Skeletal muscle satellite cell (primary cell): ENCODE results near the gene SLC8A3.
A peak's percentile ranks its signal among the peaks of the same experiment; 100 is the strongest.

Source experiments
- H3K27me3 ChIP-seq: 2 replicates; pipeline ENCODE4 v1.7.0; 2013; ENCODE audit warnings: low read length; ENCODE audit not compliant: control insufficient read depth, insufficient read depth
- H3K36me3 ChIP-seq: 2 replicates; pipeline ENCODE4 v1.7.0; 2013; ENCODE audit warnings: mild to moderate bottlenecking, control low read depth, low read length; ENCODE audit not compliant: insufficient read depth
- H3K4me1 ChIP-seq: 2 replicates; pipeline ENCODE4 v1.7.0; 2013; ENCODE audit warnings: low read length; ENCODE audit not compliant: control insufficient read depth, insufficient read depth
- H3K4me2 ChIP-seq: 2 replicates; pipeline ENCODE4 v1.7.0; 2013; ENCODE audit warnings: mild to moderate bottlenecking, low read length
- H3K4me3 ChIP-seq: 2 replicates; pipeline ENCODE4 v1.7.0; 2013; ENCODE audit warnings: low read length
- H3K9ac ChIP-seq: 2 replicates; pipeline ENCODE4 v1.7.0; 2013; ENCODE audit warnings: mild to moderate bottlenecking, low read depth, low read length, moderate library complexity
- H3K9me3 ChIP-seq: replicated peaks from 2 replicates; pipeline ENCODE4 v1.7.0; 2013; ENCODE audit warnings: mild to moderate bottlenecking, control low read depth, low read length

The SLC8A3 gene

DNA sequence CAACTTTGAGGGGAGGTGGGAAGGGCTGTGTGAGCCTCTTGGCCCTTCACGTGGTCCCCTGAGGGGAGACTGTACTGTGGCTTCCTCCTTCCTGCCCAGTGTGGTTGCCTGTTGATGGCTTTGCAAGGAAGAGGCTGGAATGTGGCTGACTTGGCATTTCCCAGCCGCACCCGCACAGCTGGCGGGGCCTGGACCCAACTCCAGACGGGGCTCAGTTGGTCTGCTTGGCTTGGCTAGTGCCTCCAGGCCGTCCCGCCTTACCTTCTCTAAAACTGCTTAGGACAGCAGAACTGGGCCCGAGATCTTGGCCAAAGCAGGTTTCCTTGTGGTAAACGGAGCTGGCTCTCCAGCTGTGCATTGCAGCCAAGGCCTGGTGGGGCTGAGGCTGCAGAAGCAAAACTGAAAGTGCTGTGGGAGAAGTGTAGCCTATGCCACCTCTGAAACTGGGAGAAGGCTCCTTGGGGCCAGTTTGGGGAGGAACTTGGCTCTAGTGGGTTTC is 170.0 kb downstream of the SLC8A3 start:
- H3K4me1 ChIP-seq: no peaks in the 10 kb centered on the region
- H3K27me3 ChIP-seq: peaks cover 5% of the 10 kb centered on the region
- H3K9me3 ChIP-seq: no peaks in the 10 kb centered on the region
- H3K4me2 ChIP-seq: peak overlapping the region; percentile 15
- H3K9ac ChIP-seq: no peak overlapping the region
- H3K36me3 ChIP-seq: no peaks in the 10 kb centered on the region
- H3K4me3 ChIP-seq: no peak overlapping the region

- Histone ChIP-seq H3K4me1 (no peaks in the 10 kb centered on the region), H3K9ac (no peak overlapping the region), H3K4me3 (no peak overlapping the region), H3K4me2 (no peak overlapping the region), H3K27me3 (peaks cover 5% of the 10 kb centered on the region), H3K9me3 (no peaks in the 10 kb centered on the region), H3K36me3 (no peaks in the 10 kb centered on the region)
Observed at GRCh38 chr14:70018230-70018629, 170.5 kb downstream of the SLC8A3 start.

- Histone ChIP-seq H3K27me3 (peaks cover 5% of the 10 kb centered on the region), H3K9me3 (no peaks in the 10 kb centered on the region), H3K4me1 (no peaks in the 10 kb centered on the region), H3K4me3 (no peak overlapping the region), H3K9ac (no peak overlapping the region), H3K36me3 (no peaks in the 10 kb centered on the region), H3K4me2 (no peak overlapping the region)
Observed at GRCh38 chr14:70014406-70015095, 174.2 kb downstream of the SLC8A3 start.

- H3K9ac ChIP-seq: no peak overlapping the region
- no peaks in the 10 kb centered on the region for H3K4me1 ChIP-seq
- H3K4me3 ChIP-seq: no peak overlapping the region
- no peaks in the 10 kb centered on the region for H3K36me3 ChIP-seq
- H3K9me3 ChIP-seq: no peaks in the 10 kb centered on the region
- H3K4me2 ChIP-seq: no peak overlapping the region
- peaks cover 5% of the 10 kb centered on the region for H3K27me3 ChIP-seq
Observed at GRCh38 chr14:70013271-70013873, 175.4 kb downstream of the SLC8A3 start.

DNA sequence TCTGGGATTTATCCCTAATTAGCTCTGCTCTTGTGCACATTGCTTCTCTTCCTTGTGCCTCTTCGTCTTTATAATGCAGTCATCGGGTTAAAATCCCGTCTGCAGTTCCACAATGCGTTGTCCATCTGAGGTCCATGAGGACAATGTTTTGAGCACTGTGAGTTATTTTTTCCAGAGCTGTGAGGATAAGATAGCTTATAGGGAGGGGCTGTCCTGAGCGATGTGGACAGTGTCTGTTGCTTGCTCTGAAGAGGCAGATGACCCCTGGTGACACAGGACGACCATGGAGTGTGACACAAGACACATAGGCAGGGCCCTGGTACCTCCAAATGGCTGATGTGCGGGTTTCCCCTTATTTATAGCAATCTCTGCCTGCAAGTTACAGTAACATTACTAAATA is 177.0 kb downstream of the SLC8A3 start:
- no peaks in the 10 kb centered on the region for H3K27me3 ChIP-seq
- no peaks in the 10 kb centered on the region for H3K36me3 ChIP-seq
- H3K9me3 ChIP-seq: no peaks in the 10 kb centered on the region
- H3K4me1 ChIP-seq: no peaks in the 10 kb centered on the region
- H3K4me3 ChIP-seq: no peak overlapping the region
- H3K9ac ChIP-seq: no peak overlapping the region
- no peak overlapping the region for H3K4me2 ChIP-seq

DNA sequence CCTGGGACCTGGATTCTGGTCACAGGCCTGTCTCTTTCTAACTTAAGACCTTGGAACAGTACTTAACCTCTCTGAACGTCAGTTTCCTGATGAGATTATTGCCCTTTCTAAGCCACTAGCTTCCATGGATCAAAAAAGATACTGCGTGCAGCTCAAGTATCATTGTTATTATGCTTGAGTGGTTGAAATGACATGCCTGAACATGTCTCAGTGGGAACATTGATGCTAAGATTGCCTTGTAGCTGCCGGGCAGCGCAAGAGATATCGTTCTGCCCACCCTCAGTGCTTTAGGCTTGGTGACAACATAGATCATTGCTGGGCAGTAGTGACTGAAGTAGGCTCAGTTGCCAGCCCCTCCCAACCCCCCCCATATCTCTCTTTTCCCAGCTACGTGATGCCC is 177.7 kb downstream of the SLC8A3 start:
- Histone ChIP-seq H3K4me3 (no peak overlapping the region), H3K27me3 (no peaks in the 10 kb centered on the region), H3K9ac (no peak overlapping the region), H3K4me2 (no peak overlapping the region), H3K36me3 (no peaks in the 10 kb centered on the region), H3K4me1 (no peaks in the 10 kb centered on the region), H3K9me3 (no peaks in the 10 kb centered on the region)

GRCh38 chr14:70009961-70010360 is 178.8 kb downstream of the SLC8A3 start:
- Histone ChIP-seq H3K4me2 (no peak overlapping the region), H3K9me3 (no peaks in the 10 kb centered on the region), H3K36me3 (no peaks in the 10 kb centered on the region), H3K9ac (no peak overlapping the region), H3K4me3 (no peak overlapping the region), H3K27me3 (no peaks in the 10 kb centered on the region), H3K4me1 (no peaks in the 10 kb centered on the region)

- no peak overlapping the region for H3K4me2 ChIP-seq
- H3K9ac ChIP-seq: no peak overlapping the region
- H3K9me3 ChIP-seq: no peaks in the 10 kb centered on the region
- no peaks in the 10 kb centered on the region for H3K4me1 ChIP-seq
- no peaks in the 10 kb centered on the region for H3K27me3 ChIP-seq
- no peak overlapping the region for H3K4me3 ChIP-seq
- H3K36me3 ChIP-seq: no peaks in the 10 kb centered on the region
Observed at GRCh38 chr14:70008284-70009262, 180.2 kb downstream of the SLC8A3 start.

DNA sequence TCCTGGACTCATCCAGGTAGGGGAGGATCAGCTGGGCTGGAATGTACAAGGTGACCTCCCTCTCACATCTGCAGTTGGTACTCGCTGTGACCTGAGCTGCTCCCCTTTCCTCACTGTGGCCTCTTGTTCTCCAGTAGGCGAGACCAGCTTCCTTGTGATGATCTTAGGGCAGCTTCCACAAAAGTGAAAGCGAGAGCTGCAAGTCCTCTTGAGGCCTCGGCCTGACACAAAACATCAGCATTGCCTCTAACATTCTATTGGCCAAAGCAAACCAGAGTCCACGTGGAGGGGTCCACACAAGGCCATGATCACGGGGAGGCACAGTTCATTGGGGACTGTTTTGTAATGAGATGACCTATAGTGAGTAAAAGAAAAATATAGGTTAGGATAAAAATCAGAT is 182.1 kb downstream of the SLC8A3 start:
- Histone ChIP-seq H3K4me1 (no peaks in the 10 kb centered on the region), H3K4me2 (no peak overlapping the region), H3K36me3 (no peaks in the 10 kb centered on the region), H3K9me3 (no peaks in the 10 kb centered on the region), H3K27me3 (peaks cover 3% of the 10 kb centered on the region), H3K4me3 (no peak overlapping the region), H3K9ac (no peak overlapping the region)

- Histone ChIP-seq H3K4me2 (no peak overlapping the region), H3K4me1 (no peaks in the 10 kb centered on the region), H3K9me3 (no peaks in the 10 kb centered on the region), H3K4me3 (no peak overlapping the region), H3K27me3 (peaks cover 3% of the 10 kb centered on the region), H3K9ac (no peak overlapping the region), H3K36me3 (no peaks in the 10 kb centered on the region)
Observed at GRCh38 chr14:70005281-70005805, 183.4 kb downstream of the SLC8A3 start.

GRCh38 chr14:70004791-70005190 is 184.0 kb downstream of the SLC8A3 start:
- H3K4me3 ChIP-seq: no peak overlapping the region
- no peaks in the 10 kb centered on the region for H3K36me3 ChIP-seq
- peaks cover 3% of the 10 kb centered on the region for H3K27me3 ChIP-seq
- no peaks in the 10 kb centered on the region for H3K9me3 ChIP-seq
- no peak overlapping the region for H3K9ac ChIP-seq
- no peaks in the 10 kb centered on the region for H3K4me1 ChIP-seq
- H3K4me2 ChIP-seq: no peak overlapping the region
